Testis (tissue), 3 donors: ENCODE measurements around the gene RFPL1. TPM values are rescaled to one million over a fixed set of nuclear protein-coding genes. Genes with fewer than 3 reads are reported as not detected.

ENCODE experiments used
- DNase-seq: peaks from one replicate; pipeline ENCODE4 v3.0.0-alpha.2; 2019
- H3K27ac ChIP-seq, 2 donors: fragments of 200-600 bp; sonication (generic); one replicate each; pipeline ENCODE4 v1.5.1; 2019
- H3K27me3 ChIP-seq: fragments of 200-600 bp; sonication (generic); one replicate; pipeline ENCODE4 v1.5.1; 2019
- H3K36me3 ChIP-seq: fragments of 200-600 bp; sonication (generic); one replicate; pipeline ENCODE4 v1.5.1; 2017; ENCODE audit warnings: low read depth; ENCODE audit errors: missing control alignments
- H3K4me1 ChIP-seq: fragments of 200-600 bp; sonication (generic); one replicate; pipeline ENCODE4 v1.5.1; 2019
- H3K4me3 ChIP-seq, 2 donors: fragments of 200-600 bp; sonication (generic); one replicate each; pipeline ENCODE4 v1.5.1; 2017 to 2019
- H3K9me3 ChIP-seq: fragments of 200-600 bp; sonication (generic); one replicate; pipeline ENCODE4 v1.5.1; 2017
- POLR2A ChIP-seq: fragments of 450-650 bp; IDR thresholded peaks from one replicate; pipeline ENCODE4 v1.6.1; 2017; ENCODE audit warnings: antibody characterized with exemption, mild to moderate bottlenecking, moderate library complexity
- WGBS, 2 donors: methylation state at CpG; one replicate each; pipeline ENCODE4 v1.1.5; 2018; 5-methylcytosine and 5-hydroxymethylcytosine counted together
- intact Hi-C: fragments of 100-400 bp; cut with DNase I; formaldehyde crosslinking; loops from one replicate; pipeline ENCODE4 v1.15.1; 2023; ENCODE audit warnings: low total_unique reads
- polyA plus RNA-seq: library from polyadenylated mRNA; stranded (reverse); fragments of 350-450 nt; fragmentation: Illumina TruSeq; extraction: RNeasy Lipid Tissue Mini Kit (QIAGEN cat#74804); gene quantifications from one replicate; pipeline ENCODE4 v1.2.3, GENCODE V29; 2014; ENCODE audit warnings: low read depth, low replicate concordance; ENCODE audit not compliant: insufficient read depth
- total RNA-seq, 2 donors: library from RNA; depleted of rRNA; stranded (reverse); fragments of >200 nt; gene quantifications; one replicate each; pipeline ENCODE4 v1.2.3, GENCODE V29; 2016
- TF ChIP-seq, protein P1 (sequence below), 3 experiments: fragments of 450-650 bp in 2 of 3; fragments of 200-600 bp in 1 of 3; sonication (generic) in 1 of 3; IDR thresholded peaks; one replicate each; pipeline ENCODE4 v1.5.1; 2016 to 2019; ENCODE audit warnings: antibody characterized with exemption in 3 of 3, mild to moderate bottlenecking in 2 of 3, moderate library complexity in 1 of 3

Gene RFPL1
- total and polyA plus RNA-seq, 3 donors from 2014 or later, result 0.37 to 1.4 (median 0.71) TPM

DNA sequence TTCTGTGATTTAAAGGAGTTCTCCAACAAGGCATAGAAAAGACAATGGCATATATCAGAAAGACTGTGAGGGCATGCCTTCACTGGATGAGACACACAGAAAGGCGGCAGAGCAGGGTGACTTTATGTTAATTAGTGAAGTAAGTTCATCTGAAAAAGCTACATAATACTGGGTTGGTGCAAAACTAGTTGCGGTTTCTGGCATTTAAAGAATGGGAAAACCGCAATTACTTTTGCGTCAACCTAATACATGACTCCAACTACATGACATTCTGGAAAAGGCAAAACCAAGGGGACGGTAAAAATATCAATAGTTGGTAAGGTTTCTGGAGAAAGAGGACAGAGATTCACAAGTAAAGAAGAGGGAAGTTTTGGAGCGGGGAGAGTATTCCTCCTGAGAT, 5.1 kb downstream of the RFPL1 start:
- Histone ChIP-seq H3K4me3 (no peak overlapping the region), H3K27me3 (no peaks in the 10 kb centered on the region), H3K27ac (no peak overlapping the region), H3K9me3 (no peaks in the 10 kb centered on the region), H3K4me1 (peaks cover 3% of the 10 kb centered on the region), H3K36me3 (no peaks in the 10 kb centered on the region)
- TF ChIP-seq POLR2A, result no peak
- TF ChIP-seq, protein P1, sequence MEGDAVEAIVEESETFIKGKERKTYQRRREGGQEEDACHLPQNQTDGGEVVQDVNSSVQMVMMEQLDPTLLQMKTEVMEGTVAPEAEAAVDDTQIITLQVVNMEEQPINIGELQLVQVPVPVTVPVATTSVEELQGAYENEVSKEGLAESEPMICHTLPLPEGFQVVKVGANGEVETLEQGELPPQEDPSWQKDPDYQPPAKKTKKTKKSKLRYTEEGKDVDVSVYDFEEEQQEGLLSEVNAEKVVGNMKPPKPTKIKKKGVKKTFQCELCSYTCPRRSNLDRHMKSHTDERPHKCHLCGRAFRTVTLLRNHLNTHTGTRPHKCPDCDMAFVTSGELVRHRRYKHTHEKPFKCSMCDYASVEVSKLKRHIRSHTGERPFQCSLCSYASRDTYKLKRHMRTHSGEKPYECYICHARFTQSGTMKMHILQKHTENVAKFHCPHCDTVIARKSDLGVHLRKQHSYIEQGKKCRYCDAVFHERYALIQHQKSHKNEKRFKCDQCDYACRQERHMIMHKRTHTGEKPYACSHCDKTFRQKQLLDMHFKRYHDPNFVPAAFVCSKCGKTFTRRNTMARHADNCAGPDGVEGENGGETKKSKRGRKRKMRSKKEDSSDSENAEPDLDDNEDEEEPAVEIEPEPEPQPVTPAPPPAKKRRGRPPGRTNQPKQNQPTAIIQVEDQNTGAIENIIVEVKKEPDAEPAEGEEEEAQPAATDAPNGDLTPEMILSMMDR (IDR thresholded peaks at IDR 0.05), result no peak
- DNase-seq, result no peak
- intact Hi-C loops, result no loop called here
- 64 to 75% methylated on average over 6 of the region's 6 CpGs for WGBS, 2 donors

GRCh38 chr22:29443861-29444792, 5.7 kb downstream of the RFPL1 start:
- no peak overlapping the region for H3K27ac ChIP-seq
- no peak for TF ChIP-seq POLR2A
- TF ChIP-seq, protein P1 (IDR thresholded peaks at IDR 0.05), result no peak
- no peaks in the 10 kb centered on the region for H3K9me3 ChIP-seq
- no peaks in the 10 kb centered on the region for H3K27me3 ChIP-seq
- H3K36me3 ChIP-seq, result no peaks in the 10 kb centered on the region
- intact Hi-C loops, result no loop called here
- 50 to 53% methylated on average over 14 of the region's 14 CpGs for WGBS, 2 donors
- no peak overlapping the region for H3K4me3 ChIP-seq
- DNase-seq, result no peak
- H3K4me1 ChIP-seq, result peaks cover 3% of the 10 kb centered on the region

- Histone ChIP-seq H3K27me3 (no peaks in the 10 kb centered on the region), H3K4me3 (no peak overlapping the region), H3K27ac (no peak overlapping the region), H3K4me1 (peaks cover 3% of the 10 kb centered on the region), H3K36me3 (no peaks in the 10 kb centered on the region), H3K9me3 (no peaks in the 10 kb centered on the region)
- 81 to 83% methylated on average over 4 of the region's 4 CpGs for WGBS, 2 donors
- TF ChIP-seq, protein P1 (IDR thresholded peaks at IDR 0.05), result no peak
- TF ChIP-seq POLR2A, result no peak
- DNase-seq, result no peak
- intact Hi-C loops, result no loop called here
Observed at GRCh38 chr22:29445508-29445907, 7.1 kb downstream of the RFPL1 start.

DNA sequence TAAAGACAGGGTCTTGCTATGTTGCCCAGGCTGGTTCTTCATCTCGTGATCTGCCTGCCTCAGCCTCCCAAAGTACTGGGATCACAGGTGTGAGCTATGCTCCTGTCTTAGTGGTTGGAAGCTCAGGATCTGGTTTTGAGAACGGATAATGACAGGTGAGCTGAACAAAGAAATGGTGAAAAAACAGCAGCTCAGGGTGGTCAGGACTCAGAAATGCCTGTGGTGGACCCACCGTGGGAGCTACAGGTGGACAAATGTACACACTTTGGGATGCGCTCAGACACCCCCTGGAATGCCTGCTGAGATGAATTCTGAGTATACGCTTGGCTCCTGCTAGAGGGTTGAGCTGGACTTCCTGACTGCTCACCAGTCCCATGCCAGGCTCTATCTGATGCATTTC, 9.5 kb downstream of the RFPL1 start:
- H3K27ac ChIP-seq, result no peak overlapping the region
- no peaks in the 10 kb centered on the region for H3K9me3 ChIP-seq
- no peak for DNase-seq
- H3K27me3 ChIP-seq, result no peaks in the 10 kb centered on the region
- H3K36me3 ChIP-seq, result no peaks in the 10 kb centered on the region
- H3K4me3 ChIP-seq, result no peak overlapping the region
- TF ChIP-seq, protein P1 (IDR thresholded peaks at IDR 0.05), result no peak
- no peak for TF ChIP-seq POLR2A
- peaks cover 3% of the 10 kb centered on the region for H3K4me1 ChIP-seq
- WGBS, 2 donors, result 89 to 90% methylated on average over 5 of the region's 5 CpGs
- intact Hi-C loops, result no loop called here
